Germinal center (tissue), 1 donor: Measurements from ENCODE around the gene DUT.

Experiments
- DNase-seq: peaks from one replicate; pipeline ENCODE4 v3.0.0; 2012; ENCODE audit warnings: mixed read lengths, low spot score

The DUT gene

GRCh38 chr15:48371550-48371949 lies 40.3 kb downstream of the DUT start:
- DNase-seq = no peak

GRCh38 chr15:48371961-48372360 lies 40.7 kb downstream of the DUT start:
- DNase-seq = no peak

DNA sequence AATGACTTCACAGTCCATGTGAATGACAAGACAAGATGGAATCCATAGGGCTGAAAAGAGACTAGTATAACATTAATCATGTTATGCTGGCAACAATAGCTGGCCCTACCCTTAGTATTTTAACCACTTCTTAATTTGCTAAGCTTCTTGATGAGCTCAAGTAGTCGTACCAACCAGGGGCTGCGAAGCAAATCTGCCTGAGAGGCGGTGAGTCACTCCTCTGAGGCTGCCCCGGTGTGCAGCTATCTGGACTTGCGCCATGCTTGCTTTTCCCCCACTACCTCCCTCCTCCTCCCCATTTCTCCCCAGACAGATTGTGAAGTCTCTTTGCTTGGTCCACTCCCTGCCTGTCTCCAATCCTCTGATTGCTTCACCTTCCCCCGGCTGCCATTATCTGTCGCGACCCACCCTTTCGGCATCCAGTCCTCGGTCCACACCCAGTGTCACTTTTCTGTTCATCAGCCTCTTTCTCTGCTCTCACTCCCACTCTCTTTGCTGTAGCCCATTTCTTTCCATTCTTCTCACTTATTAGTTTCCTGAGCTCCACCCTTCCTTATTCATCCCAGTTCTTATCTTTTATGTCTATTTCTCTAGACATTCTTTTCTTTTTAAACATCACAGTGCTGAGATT lies 42.7 kb downstream of the DUT start:
- no peak for DNase-seq

DNA sequence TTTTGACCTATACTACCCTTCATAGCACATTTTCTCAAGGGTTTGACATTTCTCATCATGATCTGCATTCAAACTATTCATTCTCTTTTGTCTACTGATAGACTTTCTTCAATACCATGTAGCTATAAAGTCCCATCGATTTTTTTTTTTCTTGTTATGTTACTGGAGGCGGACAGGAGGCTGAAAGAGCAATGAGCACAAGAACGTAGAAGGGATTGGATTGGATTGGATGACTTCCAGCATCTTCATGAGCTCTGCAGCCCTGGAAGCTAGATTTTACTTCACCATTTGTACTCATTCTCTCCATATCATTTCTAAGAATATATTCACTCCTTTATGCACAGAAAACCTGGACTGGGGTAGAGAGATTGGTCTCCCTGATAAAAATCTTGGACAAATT lies 43.2 kb downstream of the DUT start:
- no peak for DNase-seq

- DNase-seq = no peak
Observed at GRCh38 chr15:48375767-48376166, 44.5 kb downstream of the DUT start.

GRCh38 chr15:48380198-48380597 lies 49.0 kb downstream of the DUT start:
- no peak for DNase-seq

GRCh38 chr15:48381861-48382260 lies 50.6 kb downstream of the DUT start:
- no peak for DNase-seq

DNA sequence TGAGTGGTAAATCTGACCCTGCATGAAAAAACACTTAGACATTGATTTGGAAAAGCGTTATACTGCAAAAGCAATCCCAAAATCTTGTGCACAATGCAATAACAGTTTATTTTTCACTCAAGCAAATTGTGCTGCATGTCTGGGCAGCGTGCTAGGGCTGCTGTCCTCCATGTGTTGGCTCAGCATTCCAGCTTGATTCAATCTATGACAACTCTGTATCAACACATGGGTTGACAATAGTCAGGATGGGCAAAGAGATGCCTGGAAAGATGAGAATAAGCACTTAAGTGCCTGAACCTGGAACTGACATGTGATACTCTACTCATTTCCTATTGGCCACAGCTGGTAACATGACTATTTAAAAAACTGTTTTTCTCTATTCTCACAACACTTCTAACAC lies 51.8 kb downstream of the DUT start:
- DNase-seq = no peak

DNA sequence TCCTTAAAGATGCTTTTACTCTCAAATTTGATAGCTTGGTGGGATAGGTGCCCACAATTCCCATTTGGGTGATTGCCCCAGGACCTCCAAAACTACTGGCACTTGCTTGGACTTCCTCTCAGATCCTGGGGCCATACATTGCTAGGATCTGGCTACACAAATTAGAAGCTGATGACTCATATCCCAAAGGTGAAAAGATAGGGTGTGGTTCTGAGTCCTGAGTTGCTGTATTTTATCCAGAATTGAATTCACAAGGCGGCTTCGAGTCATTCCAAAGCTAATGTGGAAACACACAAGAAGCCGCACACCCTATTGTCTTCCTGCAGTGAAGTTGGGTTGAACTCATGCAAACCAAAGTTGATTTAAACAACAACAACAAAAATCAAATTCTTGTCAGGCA lies 53.4 kb downstream of the DUT start:
- no peak for DNase-seq

- DNase-seq = no peak
Observed at GRCh38 chr15:48385031-48385830, 54.0 kb downstream of the DUT start.

DNA sequence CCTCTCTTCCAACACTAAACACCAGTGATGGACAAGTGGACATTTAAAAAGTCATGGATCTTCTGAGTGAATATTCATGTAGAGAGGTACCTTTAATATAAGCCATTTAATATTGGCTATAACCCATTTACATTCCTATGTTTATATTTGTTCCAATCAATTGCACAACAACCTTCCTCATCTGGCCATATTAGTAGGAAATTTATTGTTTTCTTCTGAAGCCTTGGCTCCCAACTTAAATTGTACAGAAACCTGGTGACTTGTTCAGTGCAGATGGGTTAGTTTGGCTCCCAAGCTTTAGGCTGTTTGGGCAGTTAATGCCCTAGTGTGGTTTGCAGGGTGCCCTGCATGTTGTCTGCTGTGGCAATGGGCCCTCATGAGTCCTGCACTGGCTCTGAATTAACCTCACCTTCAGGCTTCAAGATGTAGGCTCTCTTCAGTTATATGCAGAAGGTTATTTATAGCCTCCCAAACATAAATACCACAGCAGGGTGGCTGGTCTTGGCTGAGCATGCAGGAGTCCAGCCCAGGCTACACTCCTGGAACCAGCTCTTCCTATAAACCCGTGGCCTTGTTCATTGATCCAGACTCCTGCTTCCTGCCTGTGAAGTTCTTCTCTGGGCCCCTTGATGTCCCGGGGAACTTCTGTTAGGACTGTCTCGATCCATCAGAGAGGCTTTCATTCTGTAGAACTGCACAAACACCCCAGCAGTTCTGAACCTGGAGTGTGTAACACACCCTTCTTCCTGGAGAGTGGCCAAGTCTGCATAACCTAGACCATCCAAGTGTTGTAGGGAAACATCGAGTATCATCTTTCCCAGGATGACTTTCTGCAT lies 57.0 kb downstream of the DUT start:
- DNase-seq = no peak

GRCh38 chr15:48388910-48389309 lies 57.7 kb downstream of the DUT start:
- DNase-seq = no peak

GRCh38 chr15:48389691-48390143 lies 58.5 kb downstream of the DUT start:
- no peak for DNase-seq

DNA sequence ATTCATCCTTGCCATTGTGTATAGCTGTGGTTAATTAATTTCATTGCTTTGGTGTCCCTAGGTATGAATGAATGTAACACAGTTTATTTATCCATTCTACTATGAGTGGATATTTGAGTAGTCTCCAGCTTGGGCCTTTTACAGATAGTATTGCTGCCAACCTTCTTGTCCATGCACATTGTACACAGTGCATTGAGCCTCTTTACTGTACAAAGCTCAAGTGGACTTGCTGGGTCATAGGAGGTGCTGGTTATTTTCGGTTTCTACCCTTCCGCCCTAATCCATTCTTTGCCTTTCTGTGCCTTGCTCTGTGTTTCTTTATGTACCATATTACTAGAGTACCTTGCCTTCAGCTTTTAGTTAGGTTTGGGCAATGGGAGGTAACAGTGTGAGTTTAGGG lies 60.7 kb downstream of the DUT start:
- DNase-seq = no peak

DNA sequence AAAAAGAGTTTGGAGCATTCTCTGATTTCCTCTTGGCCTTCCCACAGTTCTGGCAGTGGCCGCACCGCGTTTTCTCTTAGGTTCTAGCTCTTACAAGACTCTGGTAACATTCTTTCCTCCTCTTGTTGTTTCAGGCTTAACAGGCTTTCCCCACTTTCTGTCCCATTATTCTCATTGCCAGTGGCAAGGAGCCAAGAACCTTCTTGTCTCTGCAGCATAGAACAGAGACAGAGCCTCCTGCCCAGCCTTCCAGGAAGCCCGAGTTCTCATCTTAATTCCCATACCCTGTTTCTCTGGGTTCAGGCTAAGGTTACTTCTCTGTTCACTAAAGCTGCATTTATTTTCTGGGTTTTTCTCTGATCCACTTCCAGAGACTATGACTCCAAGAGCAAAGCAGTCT lies 61.1 kb downstream of the DUT start:
- DNase-seq = no peak
